ENCODE results near the gene INS. TPM values are rescaled to one million over a fixed set of nuclear protein-coding genes. Genes with fewer than 3 reads are reported as not detected.

Gene INS
- total and polyA plus RNA-seq, 10 of the 15 experiments (the other 5 are each of a cell fraction or from before 2014, with no cell fraction given), result not detected

DNA sequence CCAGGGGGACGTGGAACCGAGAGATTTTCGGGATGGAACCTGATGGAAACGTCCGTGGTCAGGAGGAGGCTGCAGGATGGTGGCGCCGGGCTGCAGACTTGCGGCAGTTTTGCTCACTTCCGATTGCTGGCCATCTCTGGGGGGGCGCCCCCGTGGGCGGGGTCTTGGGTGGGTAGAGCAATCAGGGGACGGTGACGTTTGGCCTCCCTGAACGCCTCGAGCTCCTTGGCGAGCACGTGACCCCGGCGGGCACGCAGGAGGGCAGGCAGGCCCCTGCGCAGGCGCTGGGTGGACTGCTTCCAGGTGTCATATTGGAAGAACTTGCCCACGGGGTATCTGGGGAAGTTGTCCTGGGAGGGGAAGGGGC lies 28.2 kb downstream of the INS start:
- FAIRE-seq, result no peak
- H3K4me1 ChIP-seq (ENCODE audit: control insufficient read depth, insufficient read depth, low read length), result no peaks in the 10 kb centered on the region
- H3K27me3 ChIP-seq (replicated peaks in 1 of 2; ENCODE audit: control insufficient read depth in 2 of 2, insufficient read depth in 2 of 2, low read length in 1 of 2), result peaks cover 2 to 5% of the 10 kb centered on the region in 2 experiments; a peak in 3 of 4 replicates
- in situ Hi-C loops (cut with MboI) (no loop called here), intact Hi-C loops (cut with micrococcal nuclease; ENCODE audit: unreplicated experiment) (no loop called here)
- H3K9ac ChIP-seq (ENCODE audit: control insufficient read depth, insufficient read depth, low read length), result no peak overlapping the region
- 22% methylated on average over 23 of the region's 24 CpGs for WGBS (ENCODE audit: insufficient coverage, insufficient replicate concordance, low lambda C conversion rate, missing lambda C conversion rate)
- TF ChIP-seq, protein P1, sequence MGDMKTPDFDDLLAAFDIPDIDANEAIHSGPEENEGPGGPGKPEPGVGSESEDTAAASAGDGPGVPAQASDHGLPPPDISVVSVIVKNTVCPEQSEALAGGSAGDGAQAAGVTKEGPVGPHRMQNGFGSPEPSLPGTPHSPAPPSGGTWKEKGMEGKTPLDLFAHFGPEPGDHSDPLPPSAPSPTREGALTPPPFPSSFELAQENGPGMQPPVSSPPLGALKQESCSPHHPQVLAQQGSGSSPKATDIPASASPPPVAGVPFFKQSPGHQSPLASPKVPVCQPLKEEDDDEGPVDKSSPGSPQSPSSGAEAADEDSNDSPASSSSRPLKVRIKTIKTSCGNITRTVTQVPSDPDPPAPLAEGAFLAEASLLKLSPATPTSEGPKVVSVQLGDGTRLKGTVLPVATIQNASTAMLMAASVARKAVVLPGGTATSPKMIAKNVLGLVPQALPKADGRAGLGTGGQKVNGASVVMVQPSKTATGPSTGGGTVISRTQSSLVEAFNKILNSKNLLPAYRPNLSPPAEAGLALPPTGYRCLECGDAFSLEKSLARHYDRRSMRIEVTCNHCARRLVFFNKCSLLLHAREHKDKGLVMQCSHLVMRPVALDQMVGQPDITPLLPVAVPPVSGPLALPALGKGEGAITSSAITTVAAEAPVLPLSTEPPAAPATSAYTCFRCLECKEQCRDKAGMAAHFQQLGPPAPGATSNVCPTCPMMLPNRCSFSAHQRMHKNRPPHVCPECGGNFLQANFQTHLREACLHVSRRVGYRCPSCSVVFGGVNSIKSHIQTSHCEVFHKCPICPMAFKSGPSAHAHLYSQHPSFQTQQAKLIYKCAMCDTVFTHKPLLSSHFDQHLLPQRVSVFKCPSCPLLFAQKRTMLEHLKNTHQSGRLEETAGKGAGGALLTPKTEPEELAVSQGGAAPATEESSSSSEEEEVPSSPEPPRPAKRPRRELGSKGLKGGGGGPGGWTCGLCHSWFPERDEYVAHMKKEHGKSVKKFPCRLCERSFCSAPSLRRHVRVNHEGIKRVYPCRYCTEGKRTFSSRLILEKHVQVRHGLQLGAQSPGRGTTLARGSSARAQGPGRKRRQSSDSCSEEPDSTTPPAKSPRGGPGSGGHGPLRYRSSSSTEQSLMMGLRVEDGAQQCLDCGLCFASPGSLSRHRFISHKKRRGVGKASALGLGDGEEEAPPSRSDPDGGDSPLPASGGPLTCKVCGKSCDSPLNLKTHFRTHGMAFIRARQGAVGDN (IDR thresholded peaks at IDR 0.05), result no peak
- TF ChIP-seq MTA2 (IDR thresholded peaks at IDR 0.05; ENCODE audit: low read depth), result no peak
- TF ChIP-seq NR2C2 (IDR thresholded peaks at IDR 0.05; ENCODE audit: borderline replicate concordance, control insufficient read depth, insufficient read length, low read depth), result no peak
- TF ChIP-seq, protein P2, sequence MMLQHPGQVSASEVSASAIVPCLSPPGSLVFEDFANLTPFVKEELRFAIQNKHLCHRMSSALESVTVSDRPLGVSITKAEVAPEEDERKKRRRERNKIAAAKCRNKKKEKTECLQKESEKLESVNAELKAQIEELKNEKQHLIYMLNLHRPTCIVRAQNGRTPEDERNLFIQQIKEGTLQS (IDR thresholded peaks at IDR 0.05; ENCODE audit: borderline replicate concordance, extremely low read depth, low read depth, low read length), result no peak
- TF ChIP-seq WRNIP1 (IDR thresholded peaks at IDR 0.05; ENCODE audit: borderline replicate concordance, low read depth, low read length), result no peak
- no peak for TF ChIP-seq NFYA (IDR thresholded peaks at IDR 0.05; ENCODE audit: borderline replicate concordance, low read depth, low read length)
- TF ChIP-seq RFX5 (IDR thresholded peaks at IDR 0.05; ENCODE audit: low read depth, low read length), result no peak
- no peak for TF ChIP-seq KDM1A (IDR thresholded peaks at IDR 0.05; ENCODE audit: borderline replicate concordance)
- TF ChIP-seq, protein P3, sequence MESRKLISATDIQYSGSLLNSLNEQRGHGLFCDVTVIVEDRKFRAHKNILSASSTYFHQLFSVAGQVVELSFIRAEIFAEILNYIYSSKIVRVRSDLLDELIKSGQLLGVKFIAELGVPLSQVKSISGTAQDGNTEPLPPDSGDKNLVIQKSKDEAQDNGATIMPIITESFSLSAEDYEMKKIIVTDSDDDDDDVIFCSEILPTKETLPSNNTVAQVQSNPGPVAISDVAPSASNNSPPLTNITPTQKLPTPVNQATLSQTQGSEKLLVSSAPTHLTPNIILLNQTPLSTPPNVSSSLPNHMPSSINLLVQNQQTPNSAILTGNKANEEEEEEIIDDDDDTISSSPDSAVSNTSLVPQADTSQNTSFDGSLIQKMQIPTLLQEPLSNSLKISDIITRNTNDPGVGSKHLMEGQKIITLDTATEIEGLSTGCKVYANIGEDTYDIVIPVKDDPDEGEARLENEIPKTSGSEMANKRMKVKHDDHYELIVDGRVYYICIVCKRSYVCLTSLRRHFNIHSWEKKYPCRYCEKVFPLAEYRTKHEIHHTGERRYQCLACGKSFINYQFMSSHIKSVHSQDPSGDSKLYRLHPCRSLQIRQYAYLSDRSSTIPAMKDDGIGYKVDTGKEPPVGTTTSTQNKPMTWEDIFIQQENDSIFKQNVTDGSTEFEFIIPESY (IDR thresholded peaks at IDR 0.05), result no peak
- no peak for TF ChIP-seq HDAC2 (IDR thresholded peaks at IDR 0.05)
- no peak for TF ChIP-seq POLR2AphosphoS5 (IDR thresholded peaks at IDR 0.05; ENCODE audit: low read length)
- no peak for TF ChIP-seq RAD21 (IDR thresholded peaks at IDR 0.05; ENCODE audit: insufficient read depth, low read depth, low read length)
- no peak for TF ChIP-seq BCL11A (IDR thresholded peaks at IDR 0.05; ENCODE audit: low read depth, low read length)
- TF ChIP-seq MYB (IDR thresholded peaks at IDR 0.05; ENCODE audit: borderline replicate concordance, low read depth, low read length), result no peak
- TF ChIP-seq PAX8 (IDR thresholded peaks at IDR 0.05), result no peak
- no peak for TF ChIP-seq SREBF2 (IDR thresholded peaks at IDR 0.05; ENCODE audit: low read length)
- TF ChIP-seq SMAD5 (IDR thresholded peaks at IDR 0.05; ENCODE audit: low read depth), result no peak
- no peak for TF ChIP-seq EED (IDR thresholded peaks at IDR 0.05; ENCODE audit: low read depth)
- POLR2A ChIA-PET, result no interaction called here
- no peak overlapping the region for H3K27ac ChIP-seq (ENCODE audit: control insufficient read depth, insufficient read depth)
- DNase-seq (ENCODE audit: low read depth, low spot score), result no peak
- no peaks in the 10 kb centered on the region for H3K79me2 ChIP-seq (ENCODE audit: control insufficient read depth, insufficient read depth, low read length)
- no peak for ATAC-seq
- H3K4me3 ChIP-seq, result no peak overlapping the region
- CTCF ChIA-PET, result interaction anchor here (0.5 kb wide), 1 partner anchor 161 kb away, joined by 3 read pairs; no protein-coding TSS in a partner anchor
- H4K20me1 ChIP-seq (ENCODE audit: control insufficient read depth, insufficient read depth), result no peaks in the 10 kb centered on the region
- SMC1A ChIA-PET (ENCODE audit: uncharacterized antibody, unreplicated experiment), result no interaction called here
- RAD21 ChIA-PET (ENCODE audit: unreplicated experiment), result no interaction called here
- no peaks in the 10 kb centered on the region for H3K36me3 ChIP-seq (ENCODE audit: control insufficient read depth in 2 of 2, insufficient read depth in 2 of 2, low read length in 1 of 2)
- no peak overlapping the region for H2AFZ ChIP-seq (ENCODE audit: control insufficient read depth, low read depth, low read length)
- no peak overlapping the region for H3K4me2 ChIP-seq (ENCODE audit: control insufficient read depth, insufficient read depth)
- no peaks in the 10 kb centered on the region for H3K9me3 ChIP-seq (replicated peaks; ENCODE audit: control insufficient read depth, insufficient read depth, low read length)
- BruUV-seq (replicated peaks), result no TSS peak
